Activated naive CD8-positive, alpha-beta T cell treated with anti-CD3 and anti-CD28 coated beads, Interleukin-2, amount 50 U/mL, for 16 hours (primary cell): ENCODE measurements around the gene CYP24A1.
"Not testable (repeated sequence)": the region's sequence is repeated elsewhere in the genome, so short reads cannot be mapped to it uniquely, and the experiment has no call there.

Experiments used
- DNase-seq: peaks from one replicate; pipeline ENCODE4 v3.0.0-alpha.2; 2020; ENCODE audit warnings: low read depth, low spot score

Gene CYP24A1

DNA sequence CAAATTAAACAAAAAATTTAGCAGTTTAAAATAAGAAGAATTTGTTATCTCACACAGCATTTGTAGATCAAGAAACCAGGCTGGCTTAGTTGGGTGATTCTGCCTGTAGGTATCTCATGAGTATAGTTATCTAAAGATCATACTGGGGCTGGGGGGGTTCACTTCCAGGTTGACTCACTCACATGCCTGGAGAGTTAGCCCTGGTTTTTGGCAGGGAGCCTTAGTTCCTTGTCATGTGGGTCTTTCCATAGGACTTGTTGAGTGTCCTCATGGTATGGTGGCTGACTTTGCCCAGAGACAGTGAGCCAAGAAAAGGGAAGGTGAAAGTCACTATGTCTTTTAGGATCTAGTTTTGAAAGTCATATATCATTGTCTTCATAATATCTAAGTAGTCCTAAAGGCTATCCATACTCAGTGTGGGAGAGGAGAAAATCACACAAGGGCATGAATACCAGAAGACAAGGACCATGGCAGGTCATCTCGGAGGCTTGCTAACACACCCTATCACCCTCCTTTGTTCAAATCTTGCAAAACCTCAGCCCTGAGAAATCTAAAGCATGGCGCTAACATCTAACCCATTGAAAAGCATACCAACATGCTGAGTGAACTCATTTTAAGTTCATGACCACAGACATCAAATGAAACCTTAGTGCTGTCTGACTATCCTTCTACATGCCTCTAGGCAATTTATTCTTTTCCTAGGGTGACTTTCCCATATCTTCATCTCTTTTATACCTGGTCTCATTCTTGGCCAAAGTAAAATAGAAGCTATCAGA lies 39.2 kb downstream of the CYP24A1 start:
- DNase-seq: no peak

GRCh38 chr20:54133434-54134427 lies 40.1 kb downstream of the CYP24A1 start:
- DNase-seq: no peak

- DNase-seq: no peak
Measured at GRCh38 chr20:54132612-54133433, 41.0 kb downstream of the CYP24A1 start.

- no peak for DNase-seq
Measured at GRCh38 chr20:54131675-54132611, 41.8 kb downstream of the CYP24A1 start.

DNA sequence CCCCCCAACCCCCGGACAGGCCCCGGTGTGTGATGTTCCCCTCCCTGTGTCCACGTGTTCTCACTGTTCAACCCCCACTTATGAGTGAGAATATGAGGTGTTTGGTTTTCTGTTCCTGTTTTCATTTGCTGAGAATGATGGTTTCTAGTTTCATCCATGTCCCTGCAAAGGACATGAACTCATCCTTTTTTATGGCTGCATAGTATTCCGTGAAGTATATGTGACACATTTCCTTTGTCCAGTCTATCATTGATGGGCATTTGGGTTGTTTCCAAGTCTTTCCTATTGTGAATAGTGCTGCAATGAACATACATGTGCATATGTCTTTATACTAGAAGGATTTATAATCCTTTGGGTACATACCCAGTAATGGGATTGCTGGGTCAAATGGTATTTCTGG lies 42.7 kb downstream of the CYP24A1 start:
- DNase-seq: not testable (repeated sequence)

GRCh38 chr20:54129350-54129749 lies 44.4 kb downstream of the CYP24A1 start:
- DNase-seq: no peak

- DNase-seq: no peak
Measured at GRCh38 chr20:54127855-54128574, 45.8 kb downstream of the CYP24A1 start.

GRCh38 chr20:54126806-54127655 lies 46.8 kb downstream of the CYP24A1 start:
- no peak for DNase-seq

DNA sequence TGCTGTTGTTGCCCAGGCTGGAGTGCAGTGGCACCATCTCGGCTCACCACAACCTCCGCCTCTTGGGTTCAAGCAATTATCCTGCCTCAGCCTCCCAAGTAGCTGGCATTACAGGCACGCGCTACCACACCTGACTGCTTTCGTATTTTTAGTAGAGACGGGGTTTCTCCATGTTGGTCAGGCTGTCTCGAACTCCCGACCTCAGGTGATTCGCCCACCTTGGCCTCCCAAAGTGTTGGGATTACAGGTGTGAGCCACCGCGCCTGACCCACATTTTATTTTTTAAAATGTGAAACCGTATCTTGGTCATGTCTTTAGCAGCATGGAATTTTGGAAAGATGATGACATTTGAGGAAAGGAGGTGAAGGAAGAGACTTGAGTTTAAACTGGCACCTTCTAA lies 47.5 kb downstream of the CYP24A1 start:
- not testable (repeated sequence) for DNase-seq

DNA sequence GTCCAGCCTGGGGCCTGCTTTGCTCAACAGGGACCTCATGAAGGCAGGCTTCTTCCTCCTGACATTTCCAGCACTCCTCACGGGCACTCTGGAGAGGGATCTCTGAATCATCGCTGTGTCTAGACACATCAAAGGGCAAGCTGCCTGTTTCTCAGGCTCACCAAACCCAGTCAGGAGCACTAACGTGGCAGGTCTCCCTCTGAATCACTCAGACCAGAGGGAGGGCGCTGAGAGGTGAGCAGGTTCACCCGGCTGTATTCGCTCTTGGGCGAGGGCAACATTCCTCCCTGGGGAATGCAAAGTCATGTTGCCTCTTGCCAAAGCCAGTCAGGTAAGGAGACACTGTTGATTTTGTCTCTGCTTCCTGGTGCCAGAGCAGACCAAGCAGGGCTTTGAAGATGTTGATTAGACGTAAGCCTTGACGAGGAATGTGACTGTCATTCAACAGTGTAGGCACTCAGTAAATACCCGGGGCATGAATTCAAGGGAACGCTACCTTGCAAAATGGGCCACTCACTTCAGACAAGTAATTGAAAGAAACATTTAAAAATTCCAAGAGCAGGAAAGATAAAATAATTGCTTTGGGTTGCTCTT lies 50.1 kb downstream of the CYP24A1 start:
- DNase-seq: no peak

- DNase-seq: no peak
Measured at GRCh38 chr20:54122681-54123586, 50.9 kb downstream of the CYP24A1 start.

- no peak for DNase-seq
Measured at GRCh38 chr20:54122189-54122588, 51.6 kb downstream of the CYP24A1 start.

- DNase-seq: no peak
Measured at GRCh38 chr20:54119744-54120143, 54.0 kb downstream of the CYP24A1 start.

- no peak for DNase-seq
Measured at GRCh38 chr20:54118220-54119001, 55.4 kb downstream of the CYP24A1 start.

- DNase-seq: no peak
Measured at GRCh38 chr20:54116550-54117235, 57.1 kb downstream of the CYP24A1 start.
